NCI-H1105 (cell line): ENCODE results near the gene UNC5C.

Experiments used
- DNase-seq: peaks from one replicate; lab custom pipeline; 2025; lab: John Stamatoyannopoulos, UW

UNC5C gene

GRCh38 chr4:95402299-95402698 is 146.5 kb downstream of the UNC5C start:
- DNase-seq, result no peak

GRCh38 chr4:95398217-95398616 is 150.6 kb downstream of the UNC5C start:
- DNase-seq, result no peak

GRCh38 chr4:95394752-95395306 is 153.9 kb downstream of the UNC5C start:
- DNase-seq, result no peak

- no peak for DNase-seq
Observed at GRCh38 chr4:95393821-95394220, 155.0 kb downstream of the UNC5C start.

GRCh38 chr4:95388911-95389310 is 159.9 kb downstream of the UNC5C start:
- DNase-seq, result no peak

GRCh38 chr4:95387719-95388118 is 161.1 kb downstream of the UNC5C start:
- DNase-seq, result no peak

GRCh38 chr4:95386410-95386809 is 162.4 kb downstream of the UNC5C start:
- no peak for DNase-seq

GRCh38 chr4:95381843-95382580 is 166.8 kb downstream of the UNC5C start:
- DNase-seq, result no peak

- no peak for DNase-seq
Observed at GRCh38 chr4:95379633-95380032, 169.1 kb downstream of the UNC5C start.

GRCh38 chr4:95377366-95377900 is 171.3 kb downstream of the UNC5C start:
- no peak for DNase-seq

GRCh38 chr4:95371476-95372224 is 177.1 kb downstream of the UNC5C start:
- no peak for DNase-seq

GRCh38 chr4:95367824-95368223 is 180.9 kb downstream of the UNC5C start:
- no peak for DNase-seq

GRCh38 chr4:95363966-95364365 is 184.8 kb downstream of the UNC5C start:
- DNase-seq, result no peak

GRCh38 chr4:95363559-95363925 is 185.2 kb downstream of the UNC5C start:
- DNase-seq, result no peak

GRCh38 chr4:95362906-95363558 is 185.7 kb downstream of the UNC5C start:
- DNase-seq, result no peak

- DNase-seq, result no peak
Observed at GRCh38 chr4:95362066-95362465, 186.7 kb downstream of the UNC5C start.

GRCh38 chr4:95361696-95361965 is 187.1 kb downstream of the UNC5C start:
- no peak for DNase-seq

- no peak for DNase-seq
Observed at GRCh38 chr4:95360906-95361695, 187.7 kb downstream of the UNC5C start.

GRCh38 chr4:95360256-95360903 is 188.4 kb downstream of the UNC5C start:
- no peak for DNase-seq

GRCh38 chr4:95358421-95358820 is 190.4 kb downstream of the UNC5C start:
- DNase-seq, result no peak

GRCh38 chr4:95355021-95355420 is 193.8 kb downstream of the UNC5C start:
- DNase-seq, result no peak
